A673 (cell line): ENCODE measurements around the gene MACC1.

Source experiments
- CTCF ChIP-seq: fragments of 300-800, 200-600 bp; sonication (generic); conservative IDR thresholded peaks from 2 replicates; pipeline ENCODE4 v1.5.1; 2017; ENCODE audit warnings: low read depth, mild to moderate bottlenecking, antibody characterized with exemption, low read length, moderate library complexity, mixed read lengths
- EZH2 ChIP-seq: fragments of 200-600 bp; sonication (generic); IDR thresholded peaks from 2 replicates; pipeline ENCODE4 v1.6.1; 2017; ENCODE audit warnings: borderline replicate concordance, low read depth, mild to moderate bottlenecking, mixed read lengths, antibody characterized with exemption, low read length; ENCODE audit not compliant: poor library complexity, severe bottlenecking

- no peak for TF ChIP-seq CTCF
- no peak for TF ChIP-seq EZH2
These were observed 72.4 kb downstream of the MACC1 start for GRCh38 chr7:20144801-20145200.
